HEK293 (cell line): Measurements from ENCODE around the gene TRIM29.
A peak's percentile ranks its signal among the peaks of the same experiment; 100 is the strongest.

Experiments used
- CTCF ChIA-PET: fragments of 350-600 bp; formaldehyde crosslinking; extraction: SDS; loops from one replicate; lab custom pipeline; 2021; ENCODE audit warnings: antibody characterized with exemption; lab: Yijun Ruan, JAX
- POLR2A ChIA-PET: fragments of 300-600 bp; formaldehyde crosslinking; extraction: SDS; loops from one replicate; lab custom pipeline; 2020; ENCODE audit warnings: antibody characterized with exemption, inconsistent platforms; lab: Yijun Ruan, JAX
- H3K27ac ChIP-seq: fragments of 200-500 bp; sonication (Bioruptor generic); 2 replicates; pipeline ENCODE4 v1.5.1; 2014; ENCODE audit warnings: low read depth, low read length, control low read depth, inconsistent platforms; ENCODE audit errors: extremely low read depth
- H3K36me3 ChIP-seq, 2 experiments: fragments of 200-500 bp in 1 of 2; sonication (Bioruptor generic) in 1 of 2; 1 replicate in 1 of 2; 2 replicates in 1 of 2; pipeline ENCODE4 v1.5.1; 2014 to 2017; ENCODE audit warnings: inconsistent platforms in 2 of 2, low read length in 2 of 2; ENCODE audit not compliant: control insufficient read depth in 2 of 2, insufficient read depth in 1 of 2
- H3K4me1 ChIP-seq: fragments of 200-500 bp; sonication (Bioruptor generic); 2 replicates; pipeline ENCODE4 v1.5.1; 2014; ENCODE audit warnings: mild to moderate bottlenecking, low read length, inconsistent platforms; ENCODE audit not compliant: control insufficient read depth, insufficient read depth
- H3K4me3 ChIP-seq: 2 replicates; pipeline ENCODE4 v1.5.1; 2011; ENCODE audit warnings: low read depth, mild to moderate bottlenecking, control low read depth, low read length, moderate library complexity
- H3K9me3 ChIP-seq: fragments of 200-500 bp; sonication (Bioruptor generic); 2 replicates; pipeline ENCODE4 v1.5.1; 2014; ENCODE audit warnings: low read depth, low read length, inconsistent platforms; ENCODE audit not compliant: control insufficient read depth, insufficient read depth
- EGR2 ChIP-seq: fragments of 450-650 bp; formaldehyde crosslinking; IDR thresholded peaks from 2 replicates; pipeline ENCODE4 v1.5.1; 2016; ENCODE audit warnings: low read depth, missing biosample characterization, missing genetic modification characterization
- FEZF1 ChIP-seq: fragments of 450-650 bp; formaldehyde crosslinking; IDR thresholded peaks from 2 replicates; pipeline ENCODE4 v1.5.1; 2016; ENCODE audit warnings: missing biosample characterization, missing genetic modification characterization
- GLIS1 ChIP-seq: fragments of 450-650 bp; formaldehyde crosslinking; IDR thresholded peaks from 2 replicates; pipeline ENCODE4 v1.5.1; 2016; ENCODE audit warnings: missing biosample characterization, missing genetic modification characterization
- HOXC10 ChIP-seq: sonication (generic); formaldehyde crosslinking; IDR thresholded peaks from 2 replicates; pipeline ENCODE4 v1.8.1; 2023; ENCODE audit warnings: mild to moderate bottlenecking, missing genetic modification reagents
- KLF1 ChIP-seq: fragments of 450-650 bp; formaldehyde crosslinking; IDR thresholded peaks from 2 replicates; pipeline ENCODE4 v1.5.1; 2016; ENCODE audit warnings: missing biosample characterization, missing genetic modification characterization
- KLF8 ChIP-seq: fragments of 450-650 bp; formaldehyde crosslinking; IDR thresholded peaks from 2 replicates; pipeline ENCODE4 v1.5.1; 2016; ENCODE audit warnings: missing biosample characterization, missing genetic modification characterization
- SCRT2 ChIP-seq: fragments of 450-650 bp; formaldehyde crosslinking; IDR thresholded peaks from 2 replicates; pipeline ENCODE4 v1.5.1; 2016; ENCODE audit warnings: missing biosample characterization, missing genetic modification characterization
- ZFHX2 ChIP-seq: fragments of 450-650 bp; formaldehyde crosslinking; conservative IDR thresholded peaks from 2 replicates; pipeline ENCODE4 v1.5.1; 2016; ENCODE audit warnings: missing biosample characterization, missing genetic modification characterization
- ZNF155 ChIP-seq: fragments of 450-650 bp; formaldehyde crosslinking; IDR thresholded peaks from 2 replicates; pipeline ENCODE4 v1.5.1; 2016; ENCODE audit warnings: missing biosample characterization, missing genetic modification characterization
- ZNF19 ChIP-seq: fragments of 450-650 bp; formaldehyde crosslinking; IDR thresholded peaks from 2 replicates; pipeline ENCODE4; 2016; ENCODE audit warnings: missing biosample characterization, missing genetic modification characterization, low read depth
- ZNF302 ChIP-seq: fragments of 450-650 bp; formaldehyde crosslinking; IDR thresholded peaks from 2 replicates; pipeline ENCODE4 v1.5.1; 2016; ENCODE audit warnings: missing biosample characterization, missing genetic modification characterization, low read depth
- ZNF394 ChIP-seq: fragments of 450-650 bp; formaldehyde crosslinking; IDR thresholded peaks from 2 replicates; pipeline ENCODE4 v1.5.1; 2016; ENCODE audit warnings: missing biosample characterization, missing genetic modification characterization, mild to moderate bottlenecking, moderate library complexity, borderline replicate concordance
- ZNF433 ChIP-seq: fragments of 450-650 bp; formaldehyde crosslinking; IDR thresholded peaks from 2 replicates; pipeline ENCODE4 v1.5.1; 2016; ENCODE audit warnings: missing biosample characterization, missing genetic modification characterization, low read depth
- ZNF560 ChIP-seq: fragments of 450-650 bp; formaldehyde crosslinking; IDR thresholded peaks from 2 replicates; pipeline ENCODE4 v1.5.1; 2017; ENCODE audit warnings: missing biosample characterization, missing genetic modification characterization, borderline replicate concordance
- ZNF629 ChIP-seq: fragments of 450-650 bp; formaldehyde crosslinking; IDR thresholded peaks from 2 replicates; pipeline ENCODE4 v1.5.1; 2017; ENCODE audit warnings: missing biosample characterization, missing genetic modification characterization
- ZNF654 ChIP-seq: fragments of 450-650 bp; formaldehyde crosslinking; IDR thresholded peaks from 2 replicates; pipeline ENCODE4 v1.5.1; 2016; ENCODE audit warnings: low read depth, missing biosample characterization, missing genetic modification characterization
- ZNF792 ChIP-seq: fragments of 450-650 bp; formaldehyde crosslinking; IDR thresholded peaks from 2 replicates; pipeline ENCODE4 v1.5.1; 2016; ENCODE audit warnings: missing biosample characterization, missing genetic modification characterization
- TF ChIP-seq, protein P1 (sequence below): fragments of 450-650 bp; formaldehyde crosslinking; IDR thresholded peaks from 2 replicates; pipeline ENCODE4 v1.5.1; 2016; ENCODE audit warnings: missing biosample characterization, missing genetic modification characterization
- TF ChIP-seq, protein P2 (sequence below): fragments of 450-650 bp; formaldehyde crosslinking; IDR thresholded peaks from 2 replicates; pipeline ENCODE4 v1.5.1; 2017; ENCODE audit warnings: missing biosample characterization, missing genetic modification characterization

TRIM29 gene, protein sequence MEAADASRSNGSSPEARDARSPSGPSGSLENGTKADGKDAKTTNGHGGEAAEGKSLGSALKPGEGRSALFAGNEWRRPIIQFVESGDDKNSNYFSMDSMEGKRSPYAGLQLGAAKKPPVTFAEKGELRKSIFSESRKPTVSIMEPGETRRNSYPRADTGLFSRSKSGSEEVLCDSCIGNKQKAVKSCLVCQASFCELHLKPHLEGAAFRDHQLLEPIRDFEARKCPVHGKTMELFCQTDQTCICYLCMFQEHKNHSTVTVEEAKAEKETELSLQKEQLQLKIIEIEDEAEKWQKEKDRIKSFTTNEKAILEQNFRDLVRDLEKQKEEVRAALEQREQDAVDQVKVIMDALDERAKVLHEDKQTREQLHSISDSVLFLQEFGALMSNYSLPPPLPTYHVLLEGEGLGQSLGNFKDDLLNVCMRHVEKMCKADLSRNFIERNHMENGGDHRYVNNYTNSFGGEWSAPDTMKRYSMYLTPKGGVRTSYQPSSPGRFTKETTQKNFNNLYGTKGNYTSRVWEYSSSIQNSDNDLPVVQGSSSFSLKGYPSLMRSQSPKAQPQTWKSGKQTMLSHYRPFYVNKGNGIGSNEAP

GRCh38 chr11:120137611-120138521 is at the start of gene TRIM29:
TRIM29 (minus strand) TSS chr11:120138113; CDS start chr11:120138031, 82 bp downstream.
- H3K27ac ChIP-seq, result no peak within 1 kb of the TSS
- H3K4me3 ChIP-seq, result no peak within 1 kb of the TSS
- POLR2A ChIA-PET, result no interaction called here
- CTCF ChIA-PET, result interaction anchor here (1.1 to 1.3 kb wide), 2 partner anchors 29 to 408 kb away, joined by 3 to 4 read pairs; partner anchors contain the start of gene NECTIN1
- no peaks in the 10 kb centered on the region for H3K9me3 ChIP-seq
- no peaks in the 10 kb centered on the region for H3K36me3 ChIP-seq
- TF ChIP-seq FEZF1 (tag by site-specific recombination) (no peak), KLF1 (tag by site-specific recombination) (0 out of 2 replicates have a peak, but pooled peaks have one; percentile 14), ZNF302 (tag by site-specific recombination) (no peak), ZNF792 (tag by site-specific recombination) (no peak), GLIS1 (tag by site-specific recombination) (no peak), SCRT2 (tag by site-specific recombination) (peak; percentile 56)
- TF ChIP-seq, all 188 proteins: peak for 2
- H3K4me1 ChIP-seq, result no peaks in the 10 kb centered on the region

DNA sequence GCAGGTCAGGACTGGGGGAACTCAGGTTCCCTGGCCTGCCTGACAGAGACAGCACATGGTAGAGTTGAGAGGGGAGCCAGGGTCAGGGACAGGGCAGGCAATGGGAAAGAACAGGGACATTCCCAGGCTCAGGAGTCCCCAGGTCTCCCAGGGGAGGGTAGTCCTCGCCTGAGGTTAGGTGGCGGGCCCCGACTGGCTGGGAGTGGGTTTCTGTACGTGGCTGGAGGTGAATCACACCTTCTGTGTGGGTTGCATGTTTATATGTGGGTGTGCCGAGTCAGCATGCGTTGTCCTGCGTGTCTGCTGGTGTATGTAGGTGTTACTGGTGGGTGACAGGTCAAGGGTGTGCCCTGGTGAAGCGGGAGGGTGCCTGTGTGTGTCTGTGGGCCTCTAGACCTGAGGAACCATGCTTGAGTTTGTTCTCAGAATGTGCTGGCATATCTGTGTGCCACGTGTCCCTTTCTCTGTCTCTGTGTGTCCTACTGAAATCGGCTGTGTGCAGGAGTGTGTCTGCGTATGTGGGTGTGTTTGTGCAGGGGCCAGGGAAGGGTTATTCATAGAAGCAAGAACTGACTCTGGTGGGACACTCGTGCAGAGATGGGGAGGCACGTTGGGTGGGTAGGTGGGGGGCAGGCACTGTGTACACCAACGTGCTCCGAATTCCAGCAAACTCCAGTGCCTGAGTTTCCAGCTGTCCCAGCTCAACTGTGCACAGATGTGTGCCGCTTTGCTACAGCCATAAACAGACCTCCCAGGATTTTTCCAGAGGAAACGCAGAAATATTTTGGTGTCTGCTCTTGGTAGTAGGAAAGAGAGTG is 49.1 kb upstream of the TRIM29 start:
- POLR2A ChIA-PET, result no interaction called here
- H3K4me3 ChIP-seq, result no peak overlapping the region
- CTCF ChIA-PET, result interaction anchor here (0.6 to 1.3 kb wide), 3 partner anchors 11 to 562 kb away, joined by 3 to 5 read pairs (median 4); no protein-coding TSS in a partner anchor
- no peaks in the 10 kb centered on the region for H3K36me3 ChIP-seq
- no peak overlapping the region for H3K27ac ChIP-seq
- no peaks in the 10 kb centered on the region for H3K4me1 ChIP-seq
- TF ChIP-seq ZNF155 (tag by site-specific recombination) (no peak), ZNF433 (tag by site-specific recombination) (no peak), ZNF560 (tag by site-specific recombination) (no peak), GLIS1 (tag by site-specific recombination) (0 out of 2 replicates have a peak, but pooled peaks have one; percentile 11), EGR2 (tag by site-specific recombination) (peak; percentile 99), ZNF19 (tag by site-specific recombination) (no peak), ZFHX2 (tag by site-specific recombination) (peak; percentile 100), HOXC10 (CRISPR knock-in tag) (no peak), ZNF629 (no peak), ZNF654 (tag by site-specific recombination) (no peak), KLF8 (tag by site-specific recombination) (no peak), ZNF394 (tag by site-specific recombination) (no peak)
- TF ChIP-seq, protein P1, sequence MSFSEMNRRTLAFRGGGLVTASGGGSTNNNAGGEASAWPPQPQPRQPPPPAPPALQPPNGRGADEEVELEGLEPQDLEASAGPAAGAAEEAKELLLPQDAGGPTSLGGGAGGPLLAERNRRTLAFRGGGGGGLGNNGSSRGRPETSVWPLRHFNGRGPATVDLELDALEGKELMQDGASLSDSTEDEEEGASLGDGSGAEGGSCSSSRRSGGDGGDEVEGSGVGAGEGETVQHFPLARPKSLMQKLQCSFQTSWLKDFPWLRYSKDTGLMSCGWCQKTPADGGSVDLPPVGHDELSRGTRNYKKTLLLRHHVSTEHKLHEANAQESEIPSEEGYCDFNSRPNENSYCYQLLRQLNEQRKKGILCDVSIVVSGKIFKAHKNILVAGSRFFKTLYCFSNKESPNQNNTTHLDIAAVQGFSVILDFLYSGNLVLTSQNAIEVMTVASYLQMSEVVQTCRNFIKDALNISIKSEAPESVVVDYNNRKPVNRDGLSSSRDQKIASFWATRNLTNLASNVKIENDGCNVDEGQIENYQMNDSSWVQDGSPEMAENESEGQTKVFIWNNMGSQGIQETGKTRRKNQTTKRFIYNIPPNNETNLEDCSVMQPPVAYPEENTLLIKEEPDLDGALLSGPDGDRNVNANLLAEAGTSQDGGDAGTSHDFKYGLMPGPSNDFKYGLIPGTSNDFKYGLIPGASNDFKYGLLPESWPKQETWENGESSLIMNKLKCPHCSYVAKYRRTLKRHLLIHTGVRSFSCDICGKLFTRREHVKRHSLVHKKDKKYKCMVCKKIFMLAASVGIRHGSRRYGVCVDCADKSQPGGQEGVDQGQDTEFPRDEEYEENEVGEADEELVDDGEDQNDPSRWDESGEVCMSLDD (tag by site-specific recombination), result 0 out of 2 replicates have a peak, but pooled peaks have one; percentile 15
- TF ChIP-seq, protein P2, sequence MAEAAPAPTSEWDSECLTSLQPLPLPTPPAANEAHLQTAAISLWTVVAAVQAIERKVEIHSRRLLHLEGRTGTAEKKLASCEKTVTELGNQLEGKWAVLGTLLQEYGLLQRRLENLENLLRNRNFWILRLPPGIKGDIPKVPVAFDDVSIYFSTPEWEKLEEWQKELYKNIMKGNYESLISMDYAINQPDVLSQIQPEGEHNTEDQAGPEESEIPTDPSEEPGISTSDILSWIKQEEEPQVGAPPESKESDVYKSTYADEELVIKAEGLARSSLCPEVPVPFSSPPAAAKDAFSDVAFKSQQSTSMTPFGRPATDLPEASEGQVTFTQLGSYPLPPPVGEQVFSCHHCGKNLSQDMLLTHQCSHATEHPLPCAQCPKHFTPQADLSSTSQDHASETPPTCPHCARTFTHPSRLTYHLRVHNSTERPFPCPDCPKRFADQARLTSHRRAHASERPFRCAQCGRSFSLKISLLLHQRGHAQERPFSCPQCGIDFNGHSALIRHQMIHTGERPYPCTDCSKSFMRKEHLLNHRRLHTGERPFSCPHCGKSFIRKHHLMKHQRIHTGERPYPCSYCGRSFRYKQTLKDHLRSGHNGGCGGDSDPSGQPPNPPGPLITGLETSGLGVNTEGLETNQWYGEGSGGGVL (tag by site-specific recombination), result 0 out of 2 replicates have a peak, but pooled peaks have one; percentile 14
- H3K9me3 ChIP-seq, result no peaks in the 10 kb centered on the region
